Stimulated activated CD4-positive, alpha-beta T cell treated with anti-CD3 and anti-CD28 coated beads, Interleukin-12 subunit alpha, Interleukin-12 subunit beta, amount 100 ng/mL, for 4 hours (primary cell): ENCODE measurements around the gene BLM.

Experiments used
- DNase-seq: peaks from one replicate; pipeline ENCODE4 v3.0.0-alpha.2; 2020

The BLM gene

DNA sequence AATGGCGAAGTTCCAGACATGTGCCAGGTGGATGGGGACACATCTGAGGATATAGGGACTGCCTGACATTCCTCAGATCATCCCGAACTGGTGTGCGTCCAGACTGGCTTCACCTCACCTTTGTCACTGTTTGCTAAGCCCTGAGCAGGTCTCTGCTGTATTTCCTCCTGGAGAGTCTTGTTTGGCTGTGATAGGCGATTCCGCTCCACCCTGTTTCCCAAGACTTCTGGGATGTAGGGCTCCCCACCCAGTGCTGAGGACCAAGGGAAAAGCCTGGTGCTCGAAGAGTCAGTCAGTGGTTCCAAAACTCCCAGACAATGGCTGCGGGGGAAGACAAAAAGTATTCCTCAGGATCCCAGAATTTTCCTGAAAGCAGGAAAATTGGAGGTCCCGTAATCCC is 140.2 kb downstream of the BLM start:
- DNase-seq: no peak

DNA sequence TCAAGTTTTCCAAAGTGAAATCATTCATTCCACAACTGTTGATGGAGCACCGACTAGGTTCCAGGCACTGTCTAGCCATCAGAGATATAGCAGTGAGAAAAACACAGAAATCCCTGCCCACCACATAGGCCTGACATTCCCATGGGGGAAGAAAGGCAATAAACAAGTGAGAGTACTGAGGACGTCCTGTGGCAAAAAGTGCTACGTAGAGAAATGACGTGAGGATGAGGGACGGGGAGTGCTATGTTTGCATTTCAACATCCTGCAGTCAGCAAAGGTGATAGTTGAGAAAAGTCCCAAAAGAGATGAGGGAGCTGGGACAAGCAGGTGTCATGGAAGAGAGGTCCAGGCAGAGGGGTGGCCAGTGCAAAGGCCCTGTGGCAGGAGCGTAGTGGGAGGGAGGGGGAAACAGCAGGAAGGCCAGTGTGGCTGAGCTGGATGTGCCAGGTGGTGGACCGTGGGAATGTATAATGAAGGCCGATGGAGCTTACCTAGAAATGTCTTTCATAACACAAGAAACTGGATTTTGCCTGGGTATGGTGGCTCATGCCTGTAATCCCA is 140.8 kb downstream of the BLM start:
- DNase-seq: no peak

GRCh38 chr15:90859234-90860131 is 142.3 kb downstream of the BLM start:
- no peak for DNase-seq

GRCh38 chr15:90860450-90860849 is 143.3 kb downstream of the BLM start:
- DNase-seq: no peak

- no peak for DNase-seq
Observed at GRCh38 chr15:90860942-90861675, 144.0 kb downstream of the BLM start.

GRCh38 chr15:90862487-90862886 is 145.3 kb downstream of the BLM start:
- DNase-seq: no peak

DNA sequence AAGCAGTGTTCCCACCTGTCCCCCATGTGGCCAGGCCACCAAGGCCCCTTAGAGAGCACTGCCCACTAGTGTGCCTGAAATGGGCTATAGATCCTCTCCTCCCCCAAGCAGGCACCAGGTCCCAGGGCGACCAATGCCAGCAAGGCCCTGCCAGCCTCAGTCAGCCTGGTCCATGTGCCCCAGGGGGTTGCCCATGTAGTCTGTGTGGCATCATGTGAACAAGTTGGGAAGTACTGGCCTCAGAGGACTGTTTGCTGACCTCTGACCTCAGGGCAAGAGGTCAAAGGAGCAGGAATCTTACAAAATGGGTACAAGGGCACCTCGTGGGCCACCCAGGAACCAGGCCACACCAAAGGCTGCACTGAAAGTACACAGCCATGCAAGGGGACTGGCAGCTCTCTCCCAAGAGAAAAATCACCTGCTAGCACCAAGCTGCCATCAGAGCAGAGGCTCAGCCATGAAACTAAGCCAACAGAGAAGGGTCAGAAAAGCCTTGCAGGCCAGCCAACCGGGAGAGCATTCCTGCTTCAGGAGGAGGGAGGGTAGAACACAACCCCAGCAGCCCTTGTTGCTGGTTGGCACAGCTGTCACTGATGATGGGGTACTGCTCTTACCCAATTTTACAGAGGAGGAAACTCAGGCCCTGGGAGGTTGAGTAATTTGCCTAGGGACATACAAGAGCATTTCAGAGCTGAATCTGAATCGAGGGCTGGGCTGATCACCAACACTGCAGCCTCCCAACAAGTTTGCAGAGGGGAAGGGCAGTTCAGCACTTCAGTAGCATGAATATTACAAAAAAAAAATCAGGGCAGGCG is 146.0 kb downstream of the BLM start:
- DNase-seq: no peak

GRCh38 chr15:90863987-90864386 is 146.8 kb downstream of the BLM start:
- no peak for DNase-seq

DNA sequence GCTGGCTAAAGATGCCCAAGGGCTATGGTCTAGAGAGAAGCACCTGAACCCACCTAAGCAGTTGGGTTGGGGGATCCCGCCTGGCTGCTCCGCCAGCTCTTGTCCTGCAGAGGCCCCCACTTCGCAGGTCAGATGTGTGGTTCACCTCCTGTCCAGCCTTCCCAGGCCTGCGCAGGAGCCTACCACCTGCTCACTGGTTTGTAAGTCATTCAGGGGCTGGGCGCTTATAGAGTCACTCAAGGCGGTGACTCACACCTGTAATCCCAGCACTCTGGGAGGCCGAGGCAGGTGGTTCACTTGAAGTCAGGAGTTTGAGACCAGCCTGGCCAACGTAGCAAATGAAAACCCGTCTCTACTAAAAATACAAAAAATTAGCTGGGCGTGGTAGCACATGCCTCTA is 147.4 kb downstream of the BLM start:
- no peak for DNase-seq

GRCh38 chr15:90865702-90866101 is 148.6 kb downstream of the BLM start:
- no peak for DNase-seq
